SK-N-MC (cell line): ENCODE measurements around the gene ATG9B.

Experiments
- EZH2 ChIP-seq: fragments of 200-600 bp; sonication (generic); IDR thresholded peaks from one replicate; pipeline ENCODE4 v1.6.1; 2017; ENCODE audit warnings: antibody characterized with exemption
- POLR2AphosphoS5 ChIP-seq: IDR thresholded peaks from 2 replicates; pipeline ENCODE4 v1.6.1; 2012; ENCODE audit warnings: mild to moderate bottlenecking, low read depth, low read length, borderline replicate concordance

- TF ChIP-seq EZH2 (no peak), POLR2AphosphoS5 (no peak)
Measured at GRCh38 chr7:151018421-151019129, 5.7 kb downstream of the ATG9B start.
